Sigmoid colon (tissue), 7 donors: Measurements from ENCODE around the gene FADD. TPM values are rescaled to one million over a fixed set of nuclear protein-coding genes. Genes with fewer than 3 reads are reported as not detected.

Experiments used
- DNase-seq: peaks from one replicate; pipeline ENCODE4 v3.0.0-alpha.2; 2019
- H3K27ac ChIP-seq, 4 donors: fragments of 200-600 bp; sonication (generic); one replicate each; pipeline ENCODE4 v1.5.1; 2016 to 2019; ENCODE audit warnings: mild to moderate bottlenecking in 1 of 4
- H3K27me3 ChIP-seq, 3 donors: fragments of 200-600 bp; sonication (generic); one replicate each; pipeline ENCODE4 v1.5.1; 2019; ENCODE audit warnings: mild to moderate bottlenecking in 1 of 3
- H3K36me3 ChIP-seq, 4 donors: fragments of 200-600 bp; sonication (generic); one replicate each; pipeline ENCODE4 v1.5.1; 2016 to 2019
- H3K4me1 ChIP-seq, 4 donors: fragments of 200-600 bp; sonication (generic); one replicate each; pipeline ENCODE4 v1.5.1; 2017 to 2019
- H3K4me3 ChIP-seq, 4 donors: fragments of 200-600 bp; sonication (generic); one replicate each; pipeline ENCODE4 v1.5.1; 2017 to 2019; ENCODE audit warnings: mild to moderate bottlenecking in 2 of 4, moderate library complexity in 1 of 4
- H3K9me3 ChIP-seq, 4 donors: fragments of 200-600 bp in 3 of 4; sonication (generic) in 3 of 4; one replicate each; pipeline versions ENCODE4 v1.5.1 to v1.6.1; 2013 to 2019
- EP300 ChIP-seq, 4 donors: sonication (generic); formaldehyde crosslinking; IDR thresholded peaks; one replicate each; pipeline ENCODE4 v1.6.1; 2017; ENCODE audit warnings: antibody characterized with exemption in 4 of 4
- POLR2A ChIP-seq, 2 donors: fragments of 450-650 bp; IDR thresholded peaks; one replicate each; pipeline ENCODE4 v1.6.1; 2016; ENCODE audit warnings: antibody characterized with exemption in 2 of 2, mild to moderate bottlenecking in 2 of 2, moderate library complexity in 2 of 2
- POLR2AphosphoS5 ChIP-seq, 4 donors: sonication (generic); formaldehyde crosslinking; IDR thresholded peaks; one replicate each; pipeline ENCODE4 v1.6.1; 2017; ENCODE audit warnings: antibody characterized with exemption in 4 of 4
- WGBS, 2 donors: extraction: QIAGEN DNeasy Blood & Tissue Kit; methylation state at CpG; one replicate each; pipeline ENCODE4 v1.1.7; 2013; 5-methylcytosine and 5-hydroxymethylcytosine counted together
- intact Hi-C: fragments of 100-400 bp; cut with DNase I; formaldehyde crosslinking; loops from one replicate; pipeline ENCODE4 v1.15.1; 2023
- polyA plus RNA-seq, 3 donors: library from polyadenylated mRNA; stranded (reverse); fragments of 200-250 nt; gene quantifications; one replicate each; pipeline ENCODE4 v1.2.3, GENCODE V29; 2013
- total RNA-seq, 4 donors: library from RNA; depleted of rRNA; stranded (reverse); fragments of >200 nt; gene quantifications; one replicate each; pipeline ENCODE4 v1.1.0, GENCODE V29; 2016
- TF ChIP-seq, protein P1 (sequence below), 4 experiments: fragments of 450-650 bp in 3 of 4; fragments of 200-600 bp in 1 of 4; IDR thresholded peaks; one replicate each; pipeline ENCODE4 v1.5.1; 2016 to 2019; ENCODE audit warnings: antibody characterized with exemption in 4 of 4, mild to moderate bottlenecking in 3 of 4, moderate library complexity in 2 of 4
- donor health status: healthy with polysubstance abuse.
- donor health status: Bipolar disorder and iron deficiency.
- donor health status: healthy.

The FADD gene
- total and polyA plus RNA-seq, 7 donors: 11.5 to 35.5 (median 20.4) TPM

- intact Hi-C loops: no loop called here
- Histone ChIP-seq H3K27ac (no peak overlapping the region), H3K36me3 (no peaks in the 10 kb centered on the region), H3K27me3 (peaks cover 0 to 4% (median 0%) of the 10 kb centered on the region in 3 donors), H3K9me3 (no peaks in the 10 kb centered on the region), H3K4me3 (no peak overlapping the region), H3K4me1 (no peaks in the 10 kb centered on the region)
- DNase-seq: no peak
- WGBS, 2 donors: 84% methylated on average over 11 of the region's 11 CpGs
- TF ChIP-seq, protein P1, sequence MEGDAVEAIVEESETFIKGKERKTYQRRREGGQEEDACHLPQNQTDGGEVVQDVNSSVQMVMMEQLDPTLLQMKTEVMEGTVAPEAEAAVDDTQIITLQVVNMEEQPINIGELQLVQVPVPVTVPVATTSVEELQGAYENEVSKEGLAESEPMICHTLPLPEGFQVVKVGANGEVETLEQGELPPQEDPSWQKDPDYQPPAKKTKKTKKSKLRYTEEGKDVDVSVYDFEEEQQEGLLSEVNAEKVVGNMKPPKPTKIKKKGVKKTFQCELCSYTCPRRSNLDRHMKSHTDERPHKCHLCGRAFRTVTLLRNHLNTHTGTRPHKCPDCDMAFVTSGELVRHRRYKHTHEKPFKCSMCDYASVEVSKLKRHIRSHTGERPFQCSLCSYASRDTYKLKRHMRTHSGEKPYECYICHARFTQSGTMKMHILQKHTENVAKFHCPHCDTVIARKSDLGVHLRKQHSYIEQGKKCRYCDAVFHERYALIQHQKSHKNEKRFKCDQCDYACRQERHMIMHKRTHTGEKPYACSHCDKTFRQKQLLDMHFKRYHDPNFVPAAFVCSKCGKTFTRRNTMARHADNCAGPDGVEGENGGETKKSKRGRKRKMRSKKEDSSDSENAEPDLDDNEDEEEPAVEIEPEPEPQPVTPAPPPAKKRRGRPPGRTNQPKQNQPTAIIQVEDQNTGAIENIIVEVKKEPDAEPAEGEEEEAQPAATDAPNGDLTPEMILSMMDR (IDR thresholded peaks at IDR 0.05): no peak
- TF ChIP-seq EP300 (IDR thresholded peaks at IDR 0.05) (no peak), POLR2A (IDR thresholded peaks at IDR 0.05) (no peak), POLR2AphosphoS5 (IDR thresholded peaks at IDR 0.05) (no peak)
These were observed 22.2 kb upstream of the FADD start for GRCh38 chr11:70180906-70181305.

- H3K36me3 ChIP-seq: no peaks in the 10 kb centered on the region
- TF ChIP-seq POLR2A (IDR thresholded peaks at IDR 0.05) (no peak), POLR2AphosphoS5 (IDR thresholded peaks at IDR 0.05) (no peak), EP300 (IDR thresholded peaks at IDR 0.05) (no peak)
- TF ChIP-seq, protein P1 (IDR thresholded peaks at IDR 0.05): no peak
- no peak for DNase-seq
- H3K27ac ChIP-seq: no peak overlapping the region
- H3K4me1 ChIP-seq: no peaks in the 10 kb centered on the region
- peaks cover 0 to 5% (median 0%) of the 10 kb centered on the region in 3 donors for H3K27me3 ChIP-seq
- H3K4me3 ChIP-seq: no peak overlapping the region
- intact Hi-C loops: no loop called here
- H3K9me3 ChIP-seq: no peaks in the 10 kb centered on the region
- WGBS, 2 donors: 87 to 93% methylated on average over 18 of the region's 18 CpGs
These were observed 20.8 kb upstream of the FADD start for GRCh38 chr11:70182266-70182665.

DNA sequence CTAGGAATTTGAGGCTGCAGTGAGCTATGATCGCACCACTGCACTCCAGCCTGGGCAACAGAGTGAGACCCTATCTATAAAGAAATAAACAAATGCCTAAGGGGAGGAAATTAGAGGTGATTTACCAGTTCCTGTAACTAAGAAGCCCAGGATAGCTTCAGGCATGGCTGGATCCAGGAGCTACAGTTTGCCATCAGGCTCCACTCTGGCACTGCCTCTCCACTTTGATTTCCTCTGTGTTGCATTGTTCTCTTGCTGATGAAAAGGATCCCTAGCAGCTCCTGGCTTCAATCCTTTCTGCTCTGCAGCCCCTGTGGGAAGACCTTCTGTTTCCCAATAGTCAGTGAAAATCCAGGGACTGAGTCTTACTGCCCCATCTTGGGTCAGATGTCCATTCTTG lies 20.1 kb upstream of the FADD start:
- no peak for TF ChIP-seq POLR2A (IDR thresholded peaks at IDR 0.05)
- H3K9me3 ChIP-seq: no peaks in the 10 kb centered on the region
- no peak overlapping the region for H3K27ac ChIP-seq
- intact Hi-C loops: no loop called here
- DNase-seq: no peak
- H3K36me3 ChIP-seq: no peaks in the 10 kb centered on the region
- no peaks in the 10 kb centered on the region for H3K4me1 ChIP-seq
- H3K4me3 ChIP-seq: no peak overlapping the region
- peaks cover 0 to 5% (median 0%) of the 10 kb centered on the region in 3 donors for H3K27me3 ChIP-seq
- WGBS, 2 donors: 93 to 98% methylated on average over 1 of the region's 1 CpG

DNA sequence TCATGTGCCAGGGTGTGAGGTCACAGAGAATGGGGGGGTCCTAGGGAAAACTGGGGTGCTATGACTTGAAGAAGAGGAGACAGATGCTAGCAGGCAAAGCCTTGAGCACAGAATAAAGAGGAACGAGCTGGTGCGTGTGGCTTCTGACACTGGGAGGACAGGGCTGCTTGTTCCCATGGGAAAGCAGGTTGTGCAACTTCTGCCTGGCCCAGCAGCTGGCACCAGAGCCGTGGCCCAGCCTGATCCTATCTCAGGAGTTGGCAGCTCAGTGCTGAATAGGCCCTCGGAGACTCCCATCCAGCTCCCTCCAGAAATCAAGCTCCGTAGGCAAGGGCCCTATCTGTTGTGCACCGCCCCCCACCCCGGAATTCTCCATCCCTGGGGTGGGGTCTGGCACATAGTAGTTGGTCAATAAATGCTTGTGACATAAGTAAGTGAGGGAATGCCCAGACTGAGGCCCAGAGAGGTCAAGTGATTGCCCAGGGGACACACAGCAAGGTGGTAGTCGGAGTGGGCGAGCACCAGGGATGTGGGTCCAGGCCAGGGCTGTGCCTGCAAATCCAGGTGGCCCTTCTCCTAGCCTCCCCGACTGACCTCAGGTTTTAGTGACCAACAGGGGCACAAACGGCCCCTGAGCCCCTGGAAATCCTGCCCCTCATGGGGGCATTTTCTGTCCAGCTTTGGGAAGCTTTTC lies 19.5 kb upstream of the FADD start:
- DNase-seq: no peak
- Histone ChIP-seq H3K4me3 (no peak overlapping the region), H3K9me3 (no peaks in the 10 kb centered on the region), H3K27me3 (peaks cover 0 to 5% (median 0%) of the 10 kb centered on the region in 3 donors), H3K27ac (no peak overlapping the region), H3K4me1 (no peaks in the 10 kb centered on the region), H3K36me3 (no peaks in the 10 kb centered on the region)
- intact Hi-C loops: no loop called here
- 76 to 81% methylated on average over 11 of the region's 11 CpGs for WGBS, 2 donors
- TF ChIP-seq, protein P1 (IDR thresholded peaks at IDR 0.05): no peak
- TF ChIP-seq POLR2AphosphoS5 (IDR thresholded peaks at IDR 0.05): no peak
- TF ChIP-seq POLR2A (IDR thresholded peaks at IDR 0.05): no peak
- no peak for TF ChIP-seq EP300 (IDR thresholded peaks at IDR 0.05)

- no peak for TF ChIP-seq POLR2AphosphoS5 (IDR thresholded peaks at IDR 0.05)
- no peak for TF ChIP-seq EP300 (IDR thresholded peaks at IDR 0.05)
- TF ChIP-seq, protein P1 (IDR thresholded peaks at IDR 0.05): no peak
- no peak for TF ChIP-seq POLR2A (IDR thresholded peaks at IDR 0.05)
- 44 to 75% methylated on average over 9 of the region's 9 CpGs for WGBS, 2 donors
- Histone ChIP-seq H3K4me1 (no peaks in the 10 kb centered on the region), H3K36me3 (no peaks in the 10 kb centered on the region), H3K27ac (no peak overlapping the region), H3K4me3 (no peak overlapping the region), H3K27me3 (peaks cover 0 to 5% (median 0%) of the 10 kb centered on the region in 3 donors), H3K9me3 (no peaks in the 10 kb centered on the region)
- intact Hi-C loops: no loop called here
- DNase-seq: no peak
These were observed 18.7 kb upstream of the FADD start for GRCh38 chr11:70184396-70184795.
